Astrocyte (in vitro differentiated cells and primary cell): ENCODE data around the gene MCL1.

ENCODE experiments used
- EZH2 ChIP-seq: IDR thresholded peaks from 2 replicates; pipeline ENCODE4 v1.6.1; 2012; ENCODE audit warnings: mild to moderate bottlenecking, low read length, inconsistent platforms; ENCODE audit not compliant: insufficient read depth
- TF ChIP-seq, protein P1 (sequence below): IDR thresholded peaks from 2 replicates; pipeline ENCODE4 v1.5.1; 2011; ENCODE audit warnings: low read depth, mild to moderate bottlenecking, inconsistent platforms, low read length, moderate library complexity; ENCODE audit not compliant: insufficient read depth

GRCh38 chr1:150535511-150536287, 43.7 kb downstream of the MCL1 start:
- TF ChIP-seq, protein P1, sequence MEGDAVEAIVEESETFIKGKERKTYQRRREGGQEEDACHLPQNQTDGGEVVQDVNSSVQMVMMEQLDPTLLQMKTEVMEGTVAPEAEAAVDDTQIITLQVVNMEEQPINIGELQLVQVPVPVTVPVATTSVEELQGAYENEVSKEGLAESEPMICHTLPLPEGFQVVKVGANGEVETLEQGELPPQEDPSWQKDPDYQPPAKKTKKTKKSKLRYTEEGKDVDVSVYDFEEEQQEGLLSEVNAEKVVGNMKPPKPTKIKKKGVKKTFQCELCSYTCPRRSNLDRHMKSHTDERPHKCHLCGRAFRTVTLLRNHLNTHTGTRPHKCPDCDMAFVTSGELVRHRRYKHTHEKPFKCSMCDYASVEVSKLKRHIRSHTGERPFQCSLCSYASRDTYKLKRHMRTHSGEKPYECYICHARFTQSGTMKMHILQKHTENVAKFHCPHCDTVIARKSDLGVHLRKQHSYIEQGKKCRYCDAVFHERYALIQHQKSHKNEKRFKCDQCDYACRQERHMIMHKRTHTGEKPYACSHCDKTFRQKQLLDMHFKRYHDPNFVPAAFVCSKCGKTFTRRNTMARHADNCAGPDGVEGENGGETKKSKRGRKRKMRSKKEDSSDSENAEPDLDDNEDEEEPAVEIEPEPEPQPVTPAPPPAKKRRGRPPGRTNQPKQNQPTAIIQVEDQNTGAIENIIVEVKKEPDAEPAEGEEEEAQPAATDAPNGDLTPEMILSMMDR: no peak
- TF ChIP-seq EZH2: no peak
